ENCODE data around the gene CSRNP3. TPM values are rescaled to one million over a fixed set of nuclear protein-coding genes. Genes with fewer than 3 reads are reported as not detected.

CSRNP3 gene
- total RNA-seq, 6 experiments from 2014 or later = 0.25 to 2.0 (median 1.0) TPM

DNA sequence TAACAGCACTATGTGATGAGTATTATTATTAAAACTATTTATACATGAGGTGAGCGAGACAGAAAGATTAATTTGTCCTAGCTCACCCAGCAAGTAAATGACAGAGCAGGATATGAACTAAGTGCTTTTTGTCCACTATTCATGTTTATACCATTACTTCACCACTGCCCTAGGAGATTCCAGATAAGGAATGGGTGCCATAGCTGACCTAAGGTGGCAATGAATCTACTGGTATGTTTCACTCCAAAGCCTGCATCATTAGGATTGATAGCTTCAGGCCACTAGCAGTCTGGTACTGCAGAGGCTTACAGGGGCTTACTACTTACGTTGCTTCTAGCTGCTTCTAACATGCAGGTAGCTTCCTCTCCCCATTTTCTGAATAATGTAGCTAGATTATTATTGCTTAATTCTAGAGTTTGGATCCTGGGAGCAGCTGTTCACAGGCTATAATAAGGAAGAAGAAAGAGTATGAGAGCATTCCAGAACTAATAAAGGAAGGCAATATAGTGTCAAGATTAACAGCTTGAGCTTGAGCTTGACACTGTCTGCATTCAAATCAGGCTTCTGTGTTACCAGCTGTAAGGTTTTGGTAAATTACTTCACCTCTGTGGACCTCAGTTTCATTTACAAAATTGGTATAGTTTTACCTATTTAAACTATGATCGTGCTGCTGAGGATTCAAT lies 170.9 kb downstream of the CSRNP3 start:
- no peaks in the 10 kb centered on the region for H3K4me1 ChIP-seq

GRCh38 chr2:165645930-165646831 lies 176.7 kb downstream of the CSRNP3 start:
- Histone ChIP-seq H3K9me3 (no peaks in the 10 kb centered on the region), H3K27ac (no peak overlapping the region), H3K4me3 (no peak overlapping the region), H3K27me3 (no peaks in the 10 kb centered on the region), H3K4me1 (no peaks in the 10 kb centered on the region), H3K36me3 (no peaks in the 10 kb centered on the region)
- 56% methylated on average over 7 of the region's 7 CpGs for WGBS (ENCODE audit: insufficient coverage, low coverage, low lambda C conversion rate, missing lambda C conversion rate)
- TF ChIP-seq, protein P1, sequence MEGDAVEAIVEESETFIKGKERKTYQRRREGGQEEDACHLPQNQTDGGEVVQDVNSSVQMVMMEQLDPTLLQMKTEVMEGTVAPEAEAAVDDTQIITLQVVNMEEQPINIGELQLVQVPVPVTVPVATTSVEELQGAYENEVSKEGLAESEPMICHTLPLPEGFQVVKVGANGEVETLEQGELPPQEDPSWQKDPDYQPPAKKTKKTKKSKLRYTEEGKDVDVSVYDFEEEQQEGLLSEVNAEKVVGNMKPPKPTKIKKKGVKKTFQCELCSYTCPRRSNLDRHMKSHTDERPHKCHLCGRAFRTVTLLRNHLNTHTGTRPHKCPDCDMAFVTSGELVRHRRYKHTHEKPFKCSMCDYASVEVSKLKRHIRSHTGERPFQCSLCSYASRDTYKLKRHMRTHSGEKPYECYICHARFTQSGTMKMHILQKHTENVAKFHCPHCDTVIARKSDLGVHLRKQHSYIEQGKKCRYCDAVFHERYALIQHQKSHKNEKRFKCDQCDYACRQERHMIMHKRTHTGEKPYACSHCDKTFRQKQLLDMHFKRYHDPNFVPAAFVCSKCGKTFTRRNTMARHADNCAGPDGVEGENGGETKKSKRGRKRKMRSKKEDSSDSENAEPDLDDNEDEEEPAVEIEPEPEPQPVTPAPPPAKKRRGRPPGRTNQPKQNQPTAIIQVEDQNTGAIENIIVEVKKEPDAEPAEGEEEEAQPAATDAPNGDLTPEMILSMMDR (IDR thresholded peaks at IDR 0.05) = no peak
- TF ChIP-seq POLR2A (IDR thresholded peaks at IDR 0.05) = no peak
- ATAC-seq (no peak), DNase-seq (no peak)
- intact Hi-C loops (cut with DNase I) = no loop called here

More for the DNA sequence above, 170.9 kb downstream of the CSRNP3 start:
- Histone ChIP-seq H3K9me3 (no peaks in the 10 kb centered on the region), H3K27me3 (no peaks in the 10 kb centered on the region), H3K36me3 (no peaks in the 10 kb centered on the region), H3K27ac (no peak overlapping the region), H3K4me3 (no peak overlapping the region)
- intact Hi-C loops (cut with DNase I) = no loop called here
- WGBS (ENCODE audit: insufficient coverage, low coverage, low lambda C conversion rate, missing lambda C conversion rate) = 54% methylated on average over 3 of the region's 3 CpGs
- no peak for ATAC-seq
- no peak for DNase-seq
- TF ChIP-seq POLR2A (IDR thresholded peaks at IDR 0.05) = no peak
- TF ChIP-seq, protein P1 (IDR thresholded peaks at IDR 0.05) = no peak

GRCh38 chr2:165647409-165647808 lies 177.9 kb downstream of the CSRNP3 start:
- DNase-seq = no peak
- Histone ChIP-seq H3K27ac (no peak overlapping the region), H3K4me1 (no peaks in the 10 kb centered on the region), H3K36me3 (no peaks in the 10 kb centered on the region), H3K4me3 (no peak overlapping the region), H3K9me3 (no peaks in the 10 kb centered on the region), H3K27me3 (no peaks in the 10 kb centered on the region)
- intact Hi-C loops (cut with DNase I) = no loop called here
- ATAC-seq = no peak
- TF ChIP-seq, protein P1 (IDR thresholded peaks at IDR 0.05) = no peak
- TF ChIP-seq POLR2A (IDR thresholded peaks at IDR 0.05) = no peak
- 79% methylated on average over 2 of the region's 2 CpGs for WGBS (ENCODE audit: insufficient coverage, low coverage, low lambda C conversion rate, missing lambda C conversion rate)

GRCh38 chr2:165648801-165649200 lies 179.3 kb downstream of the CSRNP3 start:
- H3K36me3 ChIP-seq = no peaks in the 10 kb centered on the region
- no peak overlapping the region for H3K4me3 ChIP-seq
- intact Hi-C loops (cut with DNase I) = no loop called here
- H3K27ac ChIP-seq = no peak overlapping the region
- no peaks in the 10 kb centered on the region for H3K9me3 ChIP-seq
- no peaks in the 10 kb centered on the region for H3K27me3 ChIP-seq
- 79% methylated on average over 4 of the region's 4 CpGs for WGBS (ENCODE audit: insufficient coverage, low coverage, low lambda C conversion rate, missing lambda C conversion rate)
- DNase-seq (no peak), ATAC-seq (no peak)
- no peaks in the 10 kb centered on the region for H3K4me1 ChIP-seq
- TF ChIP-seq, protein P1 (IDR thresholded peaks at IDR 0.05) = no peak
- no peak for TF ChIP-seq POLR2A (IDR thresholded peaks at IDR 0.05)

Data from right lobe of liver (tissue), 6 donors.